ENCODE results near the gene ANKMY2. TPM values are rescaled to one million over a fixed set of nuclear protein-coding genes. Genes with fewer than 3 reads are reported as not detected.
"Not testable (repeated sequence)": the region's sequence is repeated elsewhere in the genome, so short reads cannot be mapped to it uniquely, and the experiment has no call there.

The ANKMY2 gene
- total RNA-seq, 2 experiments from 2014 or later, result 9.0 to 10.1 TPM

GRCh38 chr7:16616542-16616941 lies 29.0 kb downstream of the ANKMY2 start:
- peaks cover 17% of the 10 kb centered on the region for H3K36me3 Mint-ChIP-seq (ENCODE audit: low read depth)
- H3K27ac Mint-ChIP-seq, result no peak overlapping the region
- CTCF ChIA-PET, result no interaction called here
- peaks cover 20% of the 10 kb centered on the region for H3K4me1 Mint-ChIP-seq
- no peak overlapping the region for H3K4me3 Mint-ChIP-seq
- POLR2A ChIA-PET, result no interaction called here
- intact Hi-C loops (cut with DNase I, micrococcal nuclease), result no loop called here
- ATAC-seq (no peak), DNase-seq (no peak)
- H3K9me3 Mint-ChIP-seq (ENCODE audit: low read depth), result no peaks in the 10 kb centered on the region
- no peaks in the 10 kb centered on the region for H3K27me3 Mint-ChIP-seq

DNA sequence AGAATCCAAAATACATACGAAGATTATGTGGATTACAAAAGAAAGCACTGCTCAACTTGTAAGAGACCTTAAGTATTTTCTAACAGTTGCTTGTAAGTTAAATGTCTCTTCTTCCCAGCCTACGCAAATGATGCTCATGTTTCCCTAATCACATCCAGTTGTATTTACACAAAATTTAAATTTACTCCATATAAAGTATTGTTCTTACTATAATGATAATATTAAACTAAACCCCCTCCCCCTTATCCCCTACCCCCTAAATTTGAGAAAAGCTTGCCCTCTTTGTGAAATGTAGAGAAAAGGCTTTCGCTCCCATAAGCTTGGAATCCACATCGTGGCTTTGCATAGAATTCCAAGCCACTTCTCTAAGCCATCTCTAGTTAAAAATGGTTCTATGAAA lies 29.4 kb downstream of the ANKMY2 start:
- POLR2A ChIA-PET, result no interaction called here

GRCh38 chr7:16615228-16615627 lies 30.3 kb downstream of the ANKMY2 start:
- ChIA-PET CTCF (no interaction called here), POLR2A (no interaction called here)
- DNase-seq (no peak), ATAC-seq (no peak)
- H3K9me3 Mint-ChIP-seq (ENCODE audit: low read depth), result no peaks in the 10 kb centered on the region
- intact Hi-C loops (cut with DNase I, micrococcal nuclease), result no loop called here
- peaks cover 14% of the 10 kb centered on the region for H3K4me1 Mint-ChIP-seq
- no peak overlapping the region for H3K27ac Mint-ChIP-seq
- no peak overlapping the region for H3K4me3 Mint-ChIP-seq
- H3K27me3 Mint-ChIP-seq, result no peaks in the 10 kb centered on the region
- H3K36me3 Mint-ChIP-seq (ENCODE audit: low read depth), result peaks cover 18% of the 10 kb centered on the region

More for the DNA sequence above, 29.4 kb downstream of the ANKMY2 start:
- intact Hi-C loops (cut with DNase I, micrococcal nuclease), result no loop called here
- Mint-ChIP-seq H3K27ac (no peak overlapping the region), H3K9me3 (ENCODE audit: low read depth) (no peaks in the 10 kb centered on the region), H3K27me3 (no peaks in the 10 kb centered on the region), H3K36me3 (ENCODE audit: low read depth) (peaks cover 17% of the 10 kb centered on the region), H3K4me3 (no peak overlapping the region), H3K4me1 (peaks cover 20% of the 10 kb centered on the region)
- CTCF ChIA-PET, result no interaction called here
- no peak for DNase-seq
- no peak for ATAC-seq

GRCh38 chr7:16611711-16612110 lies 33.8 kb downstream of the ANKMY2 start:
- intact Hi-C loops (cut with DNase I, micrococcal nuclease), result no loop called here
- Mint-ChIP-seq H3K27ac (no peak overlapping the region), H3K4me3 (no peak overlapping the region), H3K9me3 (ENCODE audit: low read depth) (no peaks in the 10 kb centered on the region), H3K36me3 (ENCODE audit: low read depth) (peaks cover 20% of the 10 kb centered on the region), H3K4me1 (no peaks in the 10 kb centered on the region), H3K27me3 (no peaks in the 10 kb centered on the region)
- DNase-seq (no peak), ATAC-seq (no peak)
- POLR2A ChIA-PET, result no interaction called here
- CTCF ChIA-PET, result interaction anchor here (1.5 kb wide), 1 partner anchor 9 kb away, joined by 4 read pairs; no protein-coding TSS in a partner anchor

GRCh38 chr7:16609842-16610450 lies 35.6 kb downstream of the ANKMY2 start:
- H3K27ac Mint-ChIP-seq, result no peak overlapping the region
- no peak for DNase-seq
- no peaks in the 10 kb centered on the region for H3K4me1 Mint-ChIP-seq
- peaks cover 15% of the 10 kb centered on the region for H3K36me3 Mint-ChIP-seq (ENCODE audit: low read depth)
- no peaks in the 10 kb centered on the region for H3K9me3 Mint-ChIP-seq (ENCODE audit: low read depth)
- CTCF ChIA-PET, result interaction anchor here (1.1 kb wide), 2 partner anchors 45 to 68 kb away, joined by 3 read pairs; no protein-coding TSS in a partner anchor
- no peak overlapping the region for H3K4me3 Mint-ChIP-seq
- ATAC-seq, result no peak
- no peaks in the 10 kb centered on the region for H3K27me3 Mint-ChIP-seq
- intact Hi-C loops (cut with DNase I, micrococcal nuclease), result no loop called here
- POLR2A ChIA-PET, result no interaction called here

DNA sequence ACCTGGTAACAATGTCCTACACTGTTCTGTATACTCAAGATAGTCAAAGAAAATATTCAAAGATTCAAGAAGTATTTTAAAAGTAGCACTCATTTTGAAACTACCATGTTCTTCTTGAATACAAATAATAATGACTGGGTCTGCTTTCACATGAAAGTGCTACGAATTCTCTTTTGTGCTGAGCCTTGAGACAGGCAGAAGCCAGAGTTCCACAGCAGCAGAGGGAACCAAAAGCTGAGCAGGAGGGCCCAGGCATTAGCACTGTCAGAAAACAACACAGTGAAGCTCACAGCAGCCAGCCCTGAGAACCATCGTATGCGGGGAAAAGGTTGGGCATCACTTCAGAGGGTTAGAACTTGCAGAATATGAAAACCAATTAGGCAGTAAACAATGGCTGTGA lies 38.9 kb downstream of the ANKMY2 start:
- Mint-ChIP-seq H3K36me3 (ENCODE audit: low read depth) (peaks cover 24% of the 10 kb centered on the region), H3K4me1 (no peaks in the 10 kb centered on the region), H3K4me3 (no peak overlapping the region), H3K27ac (no peak overlapping the region), H3K9me3 (ENCODE audit: low read depth) (no peaks in the 10 kb centered on the region), H3K27me3 (no peaks in the 10 kb centered on the region)
- DNase-seq (no peak), ATAC-seq (no peak)
- ChIA-PET CTCF (no interaction called here), POLR2A (no interaction called here)
- intact Hi-C loops (cut with DNase I, micrococcal nuclease), result no loop called here

- ChIA-PET CTCF (no interaction called here), POLR2A (no interaction called here)
- Mint-ChIP-seq H3K36me3 (ENCODE audit: low read depth) (peaks cover 23% of the 10 kb centered on the region), H3K4me3 (no peak overlapping the region), H3K27ac (no peak overlapping the region), H3K27me3 (no peaks in the 10 kb centered on the region), H3K9me3 (ENCODE audit: low read depth) (no peaks in the 10 kb centered on the region), H3K4me1 (no peaks in the 10 kb centered on the region)
- intact Hi-C loops (cut with DNase I, micrococcal nuclease), result loop anchor here (1.0 to 5.0 kb wide), 2 partner anchors 313 to 314 kb away; no protein-coding TSS in a partner anchor
- DNase-seq (no peak), ATAC-seq (peak; percentile 42)
Observed at GRCh38 chr7:16604054-16604453, 41.5 kb downstream of the ANKMY2 start.

DNA sequence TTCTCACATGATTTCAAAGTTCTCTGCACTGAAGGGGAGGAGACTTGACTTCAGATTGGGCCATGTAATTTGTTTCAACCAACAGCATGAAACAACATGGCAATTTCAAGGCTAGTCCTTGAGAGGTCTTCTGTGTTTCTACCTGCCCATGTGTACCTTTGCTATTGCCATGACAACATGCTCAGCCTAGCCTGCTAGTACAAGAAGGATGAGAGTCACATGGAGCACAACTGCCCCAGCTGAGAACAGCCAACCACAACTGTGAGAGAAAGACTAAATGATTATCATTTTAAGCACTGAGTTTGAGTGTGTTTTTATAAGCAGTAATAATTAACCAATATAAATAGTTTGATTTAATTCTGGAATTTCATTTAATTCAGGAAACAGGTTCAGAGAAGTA lies 41.9 kb downstream of the ANKMY2 start:
- ChIA-PET POLR2A (no interaction called here), CTCF (no interaction called here)
- Mint-ChIP-seq H3K4me3 (no peak overlapping the region), H3K4me1 (no peaks in the 10 kb centered on the region), H3K9me3 (ENCODE audit: low read depth) (no peaks in the 10 kb centered on the region), H3K36me3 (ENCODE audit: low read depth) (peaks cover 21% of the 10 kb centered on the region), H3K27me3 (no peaks in the 10 kb centered on the region), H3K27ac (no peak overlapping the region)
- DNase-seq, result no peak
- intact Hi-C loops (cut with DNase I, micrococcal nuclease), result loop anchor here (1.0 to 5.0 kb wide), 2 partner anchors 314 to 315 kb away; no protein-coding TSS in a partner anchor
- no peak for ATAC-seq

DNA sequence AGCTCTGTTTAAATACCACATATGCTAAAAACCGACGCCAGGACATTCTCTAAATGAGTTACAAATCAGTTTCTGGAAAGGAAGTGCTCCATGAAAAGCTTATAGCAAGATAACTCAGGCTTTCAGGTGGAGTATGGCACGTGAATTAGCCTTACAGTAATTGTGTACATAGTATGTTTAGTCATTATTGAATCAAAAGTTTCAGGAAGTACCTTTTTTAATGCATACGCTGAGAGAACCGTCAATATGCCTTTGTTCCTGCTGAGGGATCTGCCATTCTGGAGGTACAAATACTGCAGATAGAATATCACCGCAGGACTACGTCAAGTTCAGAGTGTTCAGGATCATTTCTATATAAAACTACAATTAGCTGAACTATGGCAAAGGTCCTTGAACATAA lies 45.7 kb downstream of the ANKMY2 start:
- H3K27me3 Mint-ChIP-seq, result no peaks in the 10 kb centered on the region
- peaks cover 15% of the 10 kb centered on the region for H3K36me3 Mint-ChIP-seq (ENCODE audit: low read depth)
- H3K27ac Mint-ChIP-seq, result no peak overlapping the region
- ChIA-PET POLR2A (no interaction called here), CTCF (interaction anchor here (1.2 kb wide), 1 partner anchor 80 kb away, joined by 3 read pairs; no protein-coding TSS in a partner anchor)
- no peaks in the 10 kb centered on the region for H3K4me1 Mint-ChIP-seq
- intact Hi-C loops (cut with DNase I, micrococcal nuclease), result loop anchor here in 1 of 2 experiments (5.0 kb wide), 1 partner anchor 317 kb away; no protein-coding TSS in a partner anchor
- ATAC-seq, result no peak
- H3K9me3 Mint-ChIP-seq (ENCODE audit: low read depth), result no peaks in the 10 kb centered on the region
- DNase-seq, result no peak
- no peak overlapping the region for H3K4me3 Mint-ChIP-seq

GRCh38 chr7:16598015-16598414 lies 47.5 kb downstream of the ANKMY2 start:
- no peaks in the 10 kb centered on the region for H3K9me3 Mint-ChIP-seq (ENCODE audit: low read depth)
- DNase-seq (no peak), ATAC-seq (no peak)
- H3K4me3 Mint-ChIP-seq, result no peak overlapping the region
- H3K4me1 Mint-ChIP-seq, result no peaks in the 10 kb centered on the region
- intact Hi-C loops (cut with DNase I, micrococcal nuclease), result no loop called here
- ChIA-PET CTCF (interaction anchor here (1.2 kb wide), 1 partner anchor 10 kb away, joined by 6 read pairs; no protein-coding TSS in a partner anchor), POLR2A (no interaction called here)
- H3K27ac Mint-ChIP-seq, result no peak overlapping the region
- H3K27me3 Mint-ChIP-seq, result no peaks in the 10 kb centered on the region
- H3K36me3 Mint-ChIP-seq (ENCODE audit: low read depth), result peaks cover 10% of the 10 kb centered on the region

DNA sequence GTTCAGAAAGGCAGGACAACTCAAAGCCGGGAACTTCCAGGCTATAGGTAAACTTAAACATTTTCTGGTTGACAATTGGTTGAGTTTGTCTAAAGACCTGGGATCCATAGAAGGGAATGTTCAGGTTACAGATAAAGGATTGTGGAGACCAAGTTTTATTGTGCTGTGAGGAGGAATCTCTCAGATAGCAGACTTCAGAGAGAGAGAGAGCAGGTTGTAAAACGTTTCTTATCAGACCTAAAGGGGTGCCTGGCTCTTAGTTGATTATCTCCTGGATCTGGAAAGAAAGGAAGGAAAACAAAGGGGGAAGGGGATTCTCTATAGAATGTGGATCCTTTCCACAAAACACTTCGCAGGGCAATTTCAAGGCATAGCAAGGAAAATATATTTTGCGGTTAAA lies 50.0 kb downstream of the ANKMY2 start:
- H3K9me3 Mint-ChIP-seq (ENCODE audit: low read depth); H3K4me3 Mint-ChIP-seq; intact Hi-C loops (cut with DNase I, micrococcal nuclease); H3K27ac Mint-ChIP-seq; ATAC-seq; CTCF ChIA-PET; H3K27me3 Mint-ChIP-seq; H3K36me3 Mint-ChIP-seq (ENCODE audit: low read depth); POLR2A ChIA-PET; DNase-seq; H3K4me1 Mint-ChIP-seq: not testable (repeated sequence)

GRCh38 chr7:16594676-16595075 lies 50.9 kb downstream of the ANKMY2 start:
- DNase-seq (no peak), ATAC-seq (no peak)
- no peak overlapping the region for H3K27ac Mint-ChIP-seq
- no peaks in the 10 kb centered on the region for H3K36me3 Mint-ChIP-seq (ENCODE audit: low read depth)
- H3K4me3 Mint-ChIP-seq, result no peak overlapping the region
- ChIA-PET POLR2A (no interaction called here), CTCF (interaction anchor here (0.6 to 0.9 kb wide), 3 partner anchors 29 to 139 kb away, joined by 3 to 6 read pairs (median 3); no protein-coding TSS in a partner anchor)
- no peaks in the 10 kb centered on the region for H3K4me1 Mint-ChIP-seq
- intact Hi-C loops (cut with DNase I, micrococcal nuclease), result no loop called here
- H3K27me3 Mint-ChIP-seq, result no peaks in the 10 kb centered on the region
- no peaks in the 10 kb centered on the region for H3K9me3 Mint-ChIP-seq (ENCODE audit: low read depth)

Data from activated CD4-positive, alpha-beta T cell treated with anti-CD3 and anti-CD28 coated beads for 36 hours (primary cell).